ENCODE data around the gene TELO2.

The TELO2 gene

GRCh38 chr16:1537138-1537577, 44.0 kb downstream of the TELO2 start:
- no peak for DNase-seq (ENCODE audit: low read depth)

GRCh38 chr16:1537763-1538289, 44.7 kb downstream of the TELO2 start:
- DNase-seq (ENCODE audit: low read depth): no peak

GRCh38 chr16:1538804-1539520, 45.8 kb downstream of the TELO2 start:
- no peak for DNase-seq (ENCODE audit: low read depth)

GRCh38 chr16:1539720-1540555, 46.8 kb downstream of the TELO2 start:
- DNase-seq (ENCODE audit: low read depth): no peak

GRCh38 chr16:1540556-1540855, 47.3 kb downstream of the TELO2 start:
- DNase-seq (ENCODE audit: low read depth): no peak

GRCh38 chr16:1541293-1542165, 48.4 kb downstream of the TELO2 start:
- DNase-seq (ENCODE audit: low read depth): no peak

GRCh38 chr16:1542166-1542500, 49.0 kb downstream of the TELO2 start:
- DNase-seq (ENCODE audit: low read depth): no peak

GRCh38 chr16:1542533-1542932, 49.4 kb downstream of the TELO2 start:
- no peak for DNase-seq (ENCODE audit: low read depth)

- DNase-seq (ENCODE audit: low read depth): no peak
These were observed 50.1 kb downstream of the TELO2 start for GRCh38 chr16:1543085-1543896.

GRCh38 chr16:1545044-1546040, 52.2 kb downstream of the TELO2 start:
- DNase-seq (ENCODE audit: low read depth): no peak

GRCh38 chr16:1546430-1546829, 53.3 kb downstream of the TELO2 start:
- no peak for DNase-seq (ENCODE audit: low read depth)

- no peak for DNase-seq (ENCODE audit: low read depth)
These were observed 55.1 kb downstream of the TELO2 start for GRCh38 chr16:1548233-1548632.

GRCh38 chr16:1548727-1549126, 55.6 kb downstream of the TELO2 start:
- no peak for DNase-seq (ENCODE audit: low read depth)

- DNase-seq (ENCODE audit: low read depth): no peak
These were observed 56.9 kb downstream of the TELO2 start for GRCh38 chr16:1550069-1550468.

GRCh38 chr16:1550696-1551095, 57.5 kb downstream of the TELO2 start:
- DNase-seq (ENCODE audit: low read depth): no peak

GRCh38 chr16:1551166-1551565, 58.0 kb downstream of the TELO2 start:
- no peak for DNase-seq (ENCODE audit: low read depth)

GRCh38 chr16:1552129-1552528, 59.0 kb downstream of the TELO2 start:
- no peak for DNase-seq (ENCODE audit: low read depth)

- no peak for DNase-seq (ENCODE audit: low read depth)
These were observed 61.0 kb downstream of the TELO2 start for GRCh38 chr16:1553946-1554825.

GRCh38 chr16:1554826-1555445, 61.8 kb downstream of the TELO2 start:
- no peak for DNase-seq (ENCODE audit: low read depth)
